Uterus (tissue), 2 donors: ENCODE results near the gene URM1.

Source experiments
- CTCF ChIP-seq, 4 experiments: fragments of 200-600 bp in 2 of 4; fragments of 450-650 bp in 2 of 4; sonication (generic) in 2 of 4; IDR thresholded peaks; one replicate each; pipeline ENCODE4 v1.5.1; 2016 to 2019; ENCODE audit warnings: antibody characterized with exemption in 4 of 4, mild to moderate bottlenecking in 2 of 4, moderate library complexity in 1 of 4
- POLR2A ChIP-seq, 2 donors: fragments of 450-650 bp; IDR thresholded peaks; one replicate each; pipeline ENCODE4 v1.6.1; 2016; ENCODE audit warnings: antibody characterized with exemption in 2 of 2, mild to moderate bottlenecking in 1 of 2, moderate library complexity in 1 of 2

- TF ChIP-seq CTCF (IDR thresholded peaks at IDR 0.05) = no peak
- no peak for TF ChIP-seq POLR2A (IDR thresholded peaks at IDR 0.05)
These were observed 22.8 kb downstream of the URM1 start for GRCh38 chr9:128393970-128394369.
